Activated CD4-positive, alpha-beta T cell treated with anti-CD3 and anti-CD28 coated beads, Interleukin-2, amount 50 U/mL, for 24 hours (primary cell): ENCODE measurements around the gene PM20D2.

Experiments
- DNase-seq, 2 donors: peaks; one replicate each; pipeline ENCODE4 v3.0.0-alpha.2; 2020; ENCODE audit warnings: low read depth in 1 of 2, low spot score in 1 of 2

PM20D2 gene

DNA sequence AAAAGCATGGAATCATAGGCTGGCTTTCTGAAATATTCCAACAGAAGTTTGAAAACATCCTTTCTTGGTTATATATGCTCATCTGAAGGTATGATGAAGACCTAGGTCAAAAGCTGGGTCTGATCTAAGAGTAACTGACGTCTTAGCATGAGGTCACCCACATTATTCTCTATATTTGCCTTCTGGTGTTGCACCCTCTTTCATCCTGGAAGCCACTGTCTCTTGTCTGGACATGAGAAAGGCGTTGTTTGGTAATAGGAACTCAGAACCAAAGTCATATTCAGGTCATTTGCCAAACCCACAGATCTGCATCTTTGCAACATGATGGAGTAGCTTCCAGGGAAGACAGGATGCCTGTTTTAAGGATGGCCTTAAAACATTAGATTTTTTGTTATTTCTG is 53.7 kb downstream of the PM20D2 start:
- DNase-seq: no peak

DNA sequence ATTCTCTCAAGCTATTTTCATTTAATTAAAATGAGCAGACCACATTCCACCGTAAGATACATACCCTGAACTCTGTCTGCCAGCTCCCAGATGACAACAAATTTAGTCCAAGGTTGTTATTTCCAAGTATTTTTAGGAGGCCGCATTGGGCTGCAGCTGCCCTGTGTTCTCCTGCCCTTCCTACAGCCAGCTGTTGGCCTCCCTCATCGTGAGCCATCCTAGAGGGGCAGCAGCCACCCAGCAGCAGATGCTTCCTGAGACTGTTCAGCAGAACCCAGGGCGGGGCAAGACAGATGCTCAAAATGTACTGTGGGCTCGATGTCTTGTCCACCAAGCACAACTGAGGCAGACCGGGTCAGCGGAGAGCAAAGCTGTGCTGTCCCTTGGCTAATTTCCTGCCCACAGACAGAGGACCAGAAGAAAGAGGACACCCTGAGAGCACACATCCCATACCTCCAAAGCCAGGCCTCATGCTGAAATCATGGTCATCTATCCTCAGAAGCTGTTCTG is 54.9 kb downstream of the PM20D2 start:
- DNase-seq: no peak

DNA sequence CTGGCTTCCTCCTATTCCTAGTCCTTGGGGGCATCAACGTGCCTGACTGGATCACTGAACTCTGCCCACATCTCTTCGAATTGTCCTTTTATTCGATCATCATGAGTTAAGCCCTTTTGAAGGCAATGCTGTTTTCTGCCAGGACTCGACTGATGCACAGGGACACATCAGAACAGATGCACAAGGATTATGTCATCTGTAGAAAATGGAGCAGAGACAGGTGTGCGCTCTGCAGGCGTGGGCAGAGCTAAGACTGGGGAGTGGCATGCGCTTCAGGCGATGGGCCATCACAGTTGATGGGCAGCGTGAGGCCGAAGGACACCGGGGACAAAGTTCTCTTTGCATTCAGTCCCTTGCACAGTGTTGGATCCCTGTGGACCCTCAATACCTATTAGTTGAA is 58.2 kb downstream of the PM20D2 start:
- no peak for DNase-seq

DNA sequence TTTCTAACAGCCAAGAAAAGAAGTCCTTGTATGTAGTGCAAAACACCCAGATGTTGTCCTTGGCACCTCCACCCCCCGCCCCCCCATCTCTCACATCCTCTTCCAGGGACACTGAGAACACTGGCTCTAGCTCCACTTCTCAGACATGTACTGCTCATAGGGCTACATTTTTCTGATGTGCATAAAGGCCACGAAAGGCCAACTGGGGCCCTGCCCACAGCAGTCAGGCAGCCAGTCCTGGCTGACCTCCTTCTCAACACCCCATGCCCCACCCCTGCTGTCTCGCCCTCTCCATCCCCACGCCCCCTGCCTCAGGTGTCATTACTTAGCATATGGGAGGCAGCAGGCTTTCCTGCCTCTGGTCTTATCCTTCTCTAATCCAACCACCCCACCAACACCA is 60.0 kb downstream of the PM20D2 start:
- no peak for DNase-seq

DNA sequence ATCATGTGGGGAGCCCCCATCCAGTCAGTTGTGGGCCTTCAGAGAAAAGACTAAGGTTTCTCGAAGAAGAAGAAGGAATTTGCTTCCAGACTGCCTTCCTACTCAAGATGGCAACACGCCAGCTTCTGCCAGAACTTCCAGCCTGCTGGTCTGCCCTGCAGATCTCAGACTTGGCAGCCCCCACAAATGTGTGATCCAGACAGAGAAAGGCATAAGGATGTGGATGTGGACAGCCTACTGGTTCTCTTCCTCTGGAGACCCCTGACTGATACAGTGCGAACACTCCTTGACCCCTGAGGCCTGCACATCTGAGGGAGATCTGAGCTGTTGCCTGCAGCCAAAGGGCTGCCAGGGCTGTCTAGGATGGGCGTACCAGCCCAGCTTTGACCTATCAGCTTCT is 62.7 kb downstream of the PM20D2 start:
- DNase-seq: no peak

DNA sequence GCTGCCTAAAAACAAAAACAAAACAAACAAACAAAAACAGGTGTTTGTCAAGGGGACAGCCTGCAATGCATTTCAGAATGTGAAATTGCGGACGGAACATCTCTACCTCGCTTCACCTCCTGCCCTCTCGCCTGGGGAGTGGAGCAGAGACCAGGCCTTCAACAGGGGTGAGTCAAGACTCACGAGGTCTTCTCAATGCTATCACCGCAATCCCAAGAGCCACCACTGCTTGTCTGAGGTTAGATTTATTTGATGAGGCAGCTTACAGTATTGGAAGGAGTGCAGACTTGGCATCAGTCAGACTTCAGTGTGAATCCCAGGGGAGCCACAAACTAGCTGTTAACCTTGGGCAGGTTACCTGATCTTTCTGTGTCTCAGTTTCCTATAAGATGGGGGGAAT is 63.6 kb downstream of the PM20D2 start:
- no peak for DNase-seq

DNA sequence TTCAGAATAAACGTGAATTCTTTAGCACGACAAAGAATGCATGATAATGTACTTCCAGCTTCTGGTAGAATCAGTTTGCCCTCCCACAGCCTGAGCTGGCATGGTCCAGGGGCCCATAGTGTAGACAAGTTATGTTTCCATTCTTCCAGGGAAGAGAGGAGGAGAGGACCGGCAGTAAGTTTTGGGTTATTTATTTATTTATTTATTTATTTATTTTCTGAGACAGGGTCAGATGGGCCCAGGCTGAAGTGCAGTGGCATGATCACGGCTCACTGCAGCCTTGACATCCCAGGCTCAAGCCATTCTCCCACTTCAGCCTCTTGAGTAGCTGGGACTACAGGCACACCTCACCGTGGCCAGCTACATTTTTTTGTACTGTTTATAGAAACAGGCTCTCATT is 66.6 kb downstream of the PM20D2 start:
- DNase-seq: no peak

DNA sequence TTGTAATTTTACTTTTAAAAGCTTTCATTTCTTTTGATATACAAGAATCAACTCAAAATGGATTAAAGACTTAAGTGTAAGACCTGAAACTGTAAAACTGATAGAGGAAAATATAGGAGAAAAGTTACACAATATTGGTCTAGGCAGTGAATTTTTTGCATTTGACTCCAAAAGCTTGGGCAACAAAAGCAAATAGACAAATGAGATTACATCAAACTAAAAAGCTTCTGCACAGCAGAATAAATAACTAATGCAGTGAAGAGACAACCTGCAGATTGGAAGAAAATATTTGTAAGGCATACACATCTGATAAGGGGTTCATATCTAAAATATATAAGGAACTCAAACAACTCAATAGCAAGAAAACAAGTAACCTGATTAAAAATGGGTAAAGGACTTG is 68.3 kb downstream of the PM20D2 start:
- DNase-seq: no peak
